NCI-H2227 treated with DMSO at 0.1 percent for 48 hours (cell line): ENCODE results near the gene CSKMT.
"Not testable (repeated sequence)": the region's sequence is repeated elsewhere in the genome, so short reads cannot be mapped to it uniquely, and the experiment has no call there.

ENCODE experiments used
- DNase-seq: peaks from one replicate; lab custom pipeline; 2025; lab: John Stamatoyannopoulos, UW

The CSKMT gene

DNA sequence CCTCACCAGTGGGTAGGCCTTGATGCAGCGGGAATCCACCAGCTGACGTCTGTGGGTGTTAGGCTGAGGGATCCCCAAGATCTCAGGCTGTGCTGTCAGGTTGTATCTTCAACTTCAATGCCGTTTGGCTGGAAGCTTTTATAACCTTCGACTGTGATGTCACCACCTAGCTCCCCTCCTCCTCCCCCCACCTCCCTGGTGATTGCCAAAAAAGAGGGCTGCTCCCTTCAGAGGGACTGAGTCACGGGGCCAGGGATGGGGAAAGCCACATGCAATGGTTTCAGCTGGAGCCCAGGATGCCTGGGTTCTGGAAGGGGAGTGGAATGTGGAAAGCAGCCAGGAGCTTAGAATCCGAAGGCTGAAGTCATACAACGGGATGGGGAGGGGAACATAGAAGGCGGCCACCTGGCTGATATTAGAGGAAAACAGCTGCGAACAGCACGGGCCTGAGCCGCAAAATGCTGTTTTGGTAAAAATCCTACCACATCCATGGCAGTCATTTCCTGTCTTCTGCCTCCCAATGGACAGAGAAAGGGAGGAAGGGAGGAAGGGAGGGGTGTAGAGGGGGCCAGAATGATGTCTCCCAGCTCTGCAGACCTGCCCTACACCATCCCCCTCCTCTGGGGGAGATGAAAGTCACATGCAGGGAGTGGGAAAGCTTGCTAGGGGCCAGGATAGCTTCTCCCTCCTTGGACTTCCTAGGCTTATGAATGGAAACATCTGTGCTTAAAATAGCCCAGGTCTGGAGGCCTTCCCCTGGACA, 24.5 kb downstream of the CSKMT start, which contains the start of gene LRRN4CL:
Gene LRRN4CL, minus strand, starts transcription at position 110 of the 763 bp plus-strand sequence. CDS start 1,022 bp downstream, outside the sequence.
- DNase-seq = no peak

DNA sequence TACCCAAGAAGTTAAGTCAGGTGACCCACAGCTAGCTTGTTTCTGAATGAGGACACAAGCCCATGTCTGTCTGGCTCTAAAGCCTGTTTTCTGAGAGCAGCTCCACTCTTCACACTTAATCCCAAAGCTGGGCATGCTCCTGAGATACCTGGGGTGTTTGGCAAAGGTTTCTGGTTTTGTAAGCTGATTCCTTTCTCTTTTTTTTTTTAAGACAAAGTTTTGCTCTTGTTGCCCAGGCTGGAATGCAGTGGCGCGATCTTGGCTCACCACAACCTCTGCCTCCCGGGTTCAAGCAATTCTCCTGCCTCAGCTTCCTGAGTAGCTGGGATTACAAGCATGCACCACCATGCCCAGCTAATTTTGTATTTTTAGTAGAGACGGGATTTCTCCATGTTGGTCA, 28.5 kb downstream of the CSKMT start:
- not testable (repeated sequence) for DNase-seq

DNA sequence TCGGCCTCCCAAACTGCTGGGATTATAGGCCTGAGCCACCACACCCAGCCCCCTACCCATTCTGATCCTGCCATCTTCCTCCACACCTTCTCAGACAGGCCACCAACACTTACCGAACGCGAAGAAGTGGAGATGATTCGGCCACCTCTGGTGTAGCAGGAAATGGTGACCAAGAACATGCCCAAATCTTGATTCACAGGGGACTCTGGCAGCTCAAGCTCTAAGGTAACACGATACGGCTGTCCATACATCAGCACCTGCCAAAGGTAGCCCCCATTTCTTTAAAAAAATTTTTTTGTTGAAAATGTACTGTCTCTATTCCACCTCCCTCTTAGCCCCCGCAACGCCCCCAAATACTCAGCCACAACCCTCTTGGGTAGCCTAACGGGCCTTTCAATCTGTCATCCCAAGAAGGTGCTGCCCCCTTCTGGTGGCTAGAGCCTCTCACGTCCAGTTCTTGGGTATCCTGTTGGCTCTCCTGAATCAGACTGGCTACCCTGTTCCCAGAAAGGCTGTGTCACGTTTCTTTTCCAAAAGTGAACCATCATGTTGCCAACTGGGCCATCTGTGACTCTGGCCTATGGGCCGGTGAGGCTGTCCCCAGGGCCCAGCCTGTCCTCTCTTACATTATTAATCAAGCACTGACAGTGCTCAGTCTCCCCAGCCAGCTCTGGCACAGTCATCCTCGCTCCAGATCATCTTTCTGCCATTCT, 29.5 kb downstream of the CSKMT start:
- DNase-seq = peak; percentile 30

DNA sequence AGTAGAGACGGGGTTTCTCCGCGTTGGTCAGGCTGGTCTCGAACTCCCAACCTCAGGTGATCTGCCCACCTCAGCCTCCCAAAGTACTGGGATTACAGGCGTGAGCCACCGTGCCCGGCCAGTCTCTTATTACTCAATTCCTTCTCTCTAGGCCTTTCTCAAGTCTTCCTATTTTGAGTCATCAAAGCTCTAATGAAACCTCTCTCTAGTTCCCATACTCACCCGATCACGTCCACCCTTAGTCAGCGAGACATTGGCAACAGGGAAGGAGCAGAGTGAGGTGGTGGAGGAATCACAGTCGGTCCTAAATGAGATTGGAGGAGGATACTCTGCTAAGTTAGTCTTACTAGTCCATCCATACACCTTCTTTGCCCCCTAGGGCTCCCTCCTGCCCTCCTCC, 37.1 kb downstream of the CSKMT start:
- no peak for DNase-seq

DNA sequence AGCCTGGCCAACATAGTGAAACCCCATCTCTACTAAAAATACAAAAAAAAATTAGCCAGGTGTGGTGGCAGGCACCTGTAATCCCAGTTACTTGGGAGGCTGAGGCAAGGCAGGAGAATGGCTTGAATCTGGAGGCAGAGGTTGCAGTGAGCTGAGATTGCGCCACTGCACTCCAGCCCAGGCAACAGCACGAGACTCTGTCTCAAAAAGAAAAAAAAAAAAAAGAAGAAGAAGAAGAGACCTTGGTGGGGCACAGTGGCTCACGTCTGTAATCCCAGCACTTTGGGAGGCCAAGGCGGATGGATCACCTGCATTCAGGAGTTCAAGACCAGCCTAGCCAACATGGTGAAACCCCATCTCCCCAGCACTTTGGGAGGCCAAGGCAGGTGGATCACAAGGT, 38.8 kb downstream of the CSKMT start:
- not testable (repeated sequence) for DNase-seq

DNA sequence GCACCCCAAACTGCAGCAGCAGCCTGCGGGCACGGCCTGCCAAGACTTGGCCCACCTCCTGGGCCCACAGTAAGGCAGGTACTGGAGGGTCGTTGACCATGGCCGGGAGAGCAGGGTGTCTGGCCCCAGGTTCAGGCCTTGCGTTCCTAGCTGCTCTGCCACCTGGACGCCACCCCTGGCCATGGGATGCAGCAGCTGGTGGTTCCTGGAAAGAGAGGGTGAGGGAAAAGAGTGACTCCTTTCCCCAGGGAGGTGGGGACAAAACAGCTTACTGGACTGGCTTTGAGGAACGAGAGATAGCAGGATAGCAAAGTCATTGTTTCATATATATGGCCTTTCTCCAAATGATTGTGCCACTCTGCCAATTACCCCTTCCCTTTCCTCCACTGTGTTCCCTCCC, 40.3 kb downstream of the CSKMT start:
- no peak for DNase-seq

DNA sequence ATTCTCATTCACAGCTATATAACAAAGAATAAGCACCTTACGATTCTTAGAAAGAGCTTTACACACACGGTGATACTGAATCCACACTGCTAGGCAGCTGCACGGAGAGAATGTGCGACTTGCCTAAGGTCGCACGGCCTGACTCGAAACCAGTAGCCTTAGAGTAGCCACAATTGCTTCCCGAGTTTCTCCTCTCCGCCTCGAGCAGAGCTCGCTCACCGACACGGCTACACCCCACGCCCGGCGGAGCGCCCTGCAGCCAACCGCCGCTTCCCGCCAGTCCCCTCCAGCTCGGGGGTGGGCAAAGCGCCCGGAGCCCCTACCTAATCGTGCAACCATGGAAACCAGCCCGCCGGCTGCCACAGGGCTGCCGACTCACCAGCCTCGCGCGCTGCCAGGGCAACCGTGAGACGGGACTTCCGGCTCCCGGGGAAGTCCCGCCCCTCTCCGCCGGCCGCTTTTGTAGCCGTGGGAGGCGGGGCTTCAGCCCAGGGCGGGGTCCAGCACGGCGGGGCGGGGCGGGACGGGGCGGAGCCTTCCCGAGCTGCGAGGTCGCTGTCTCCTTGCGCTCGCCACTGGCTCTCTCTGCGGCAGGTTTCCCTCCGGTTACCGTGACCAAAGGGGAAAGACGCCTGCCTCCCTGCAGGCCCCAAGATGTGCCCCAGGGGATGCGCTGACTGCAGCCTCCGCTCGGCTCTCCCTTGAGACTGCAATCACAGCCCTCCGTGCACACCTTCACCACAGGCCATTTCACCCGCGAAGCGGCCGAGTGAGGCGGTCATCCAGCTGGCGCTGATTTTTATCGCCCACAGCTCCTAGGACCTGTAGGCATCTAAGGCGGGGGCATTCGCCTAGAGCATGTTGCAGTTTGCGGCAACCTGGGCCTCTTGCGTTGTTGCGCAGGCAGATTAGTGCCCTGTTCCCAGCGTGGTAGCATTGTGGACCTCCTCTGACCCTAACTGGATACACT, 41.1 kb downstream of the CSKMT start:
- peak; percentile 95 for DNase-seq

DNA sequence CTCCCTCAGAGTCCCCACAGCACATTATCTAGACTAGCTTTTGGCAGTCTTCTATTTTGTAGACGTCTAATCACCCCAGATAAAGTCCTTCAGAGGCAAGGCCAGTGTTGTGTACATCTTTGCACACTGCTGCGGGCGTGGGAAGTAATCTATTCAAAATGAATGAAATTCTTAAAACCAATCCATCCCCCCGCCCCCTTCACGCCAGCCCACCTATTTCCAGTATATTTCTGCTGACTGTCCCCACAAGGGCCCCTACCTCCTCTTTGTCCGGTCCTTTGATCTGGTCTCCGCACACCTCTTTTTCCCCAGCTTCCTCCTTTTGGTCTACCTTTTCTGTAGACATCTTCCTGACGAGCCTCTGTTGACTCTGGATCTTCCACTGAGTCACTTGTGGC, 41.7 kb downstream of the CSKMT start:
- no peak for DNase-seq

DNA sequence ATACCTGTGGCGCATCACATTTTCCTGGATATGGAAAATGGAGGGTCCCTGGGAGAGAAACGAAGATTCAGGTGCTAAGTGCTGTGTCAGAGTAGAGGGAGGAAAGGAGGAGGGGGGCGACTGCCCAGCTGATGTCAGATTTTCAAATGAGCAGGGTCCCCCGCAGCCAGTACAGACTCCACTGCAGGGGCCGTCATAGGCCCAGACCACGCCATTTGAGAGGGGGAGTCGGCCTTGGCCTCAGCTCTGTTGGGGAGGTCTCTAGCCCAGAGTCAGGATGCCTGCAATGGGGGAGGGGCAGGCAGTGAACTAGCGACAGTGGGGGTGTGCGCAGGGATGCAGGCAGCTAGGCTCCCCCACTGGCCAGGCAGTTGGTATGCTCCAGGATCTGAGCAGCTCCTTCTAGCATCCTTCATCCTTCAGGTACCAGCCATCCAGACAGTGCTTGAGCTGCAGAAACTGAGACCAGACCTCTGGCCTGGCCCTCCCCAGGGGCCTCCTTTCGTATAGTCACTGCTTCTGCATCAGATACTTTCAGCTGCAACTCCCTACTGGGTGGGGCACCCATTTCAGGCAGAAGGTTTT, 42.3 kb downstream of the CSKMT start, which contains the start of the genes BSCL2 and GNG3:
Gene BSCL2, minus strand, starts transcription at position 148 of the 585 bp plus-strand sequence. CDS start 229 bp downstream, outside the sequence.
Gene GNG3, plus strand, starts transcription at position 400 of the 585 bp plus-strand sequence. CDS start 620 bp downstream, outside the sequence.
- DNase-seq = peak; percentile 95

DNA sequence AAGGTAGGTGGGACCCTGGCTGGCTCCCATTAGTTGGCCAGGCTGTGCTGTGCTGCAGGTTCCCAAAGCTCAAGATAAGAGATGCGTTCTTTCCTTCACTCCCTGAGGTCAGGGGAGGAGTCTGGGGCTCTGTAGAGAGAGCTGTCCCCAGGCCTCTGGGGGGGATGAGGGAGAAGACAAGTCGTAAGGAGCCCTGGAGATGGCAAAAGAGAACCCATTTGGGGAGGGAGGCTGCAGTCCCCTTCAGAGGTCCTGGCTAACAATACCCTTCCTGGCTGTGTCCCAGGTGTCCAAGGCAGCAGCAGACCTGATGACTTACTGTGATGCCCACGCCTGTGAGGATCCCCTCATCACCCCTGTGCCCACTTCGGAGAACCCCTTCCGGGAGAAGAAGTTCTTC, 43.3 kb downstream of the CSKMT start:
- DNase-seq = no peak

DNA sequence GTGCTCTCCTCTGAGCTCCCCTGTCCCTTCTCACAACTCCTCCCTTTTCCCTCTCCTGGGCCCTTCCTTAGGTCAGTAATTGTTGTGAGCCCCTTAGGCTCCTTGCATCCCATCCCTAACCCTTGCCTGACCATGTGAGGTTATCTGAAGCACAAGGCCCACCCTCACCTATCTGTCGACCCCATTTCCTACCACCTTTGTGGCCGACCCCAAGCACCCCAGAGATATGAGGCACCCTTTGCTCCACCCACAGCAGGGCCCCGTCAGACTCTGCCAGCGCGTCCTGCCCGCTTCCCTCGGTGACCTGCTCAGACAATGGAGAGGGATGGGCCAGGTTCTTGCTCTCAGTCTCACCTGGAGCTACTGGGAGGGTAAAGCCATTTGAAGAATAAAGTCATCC, 43.7 kb downstream of the CSKMT start:
- peak; percentile 57 for DNase-seq

DNA sequence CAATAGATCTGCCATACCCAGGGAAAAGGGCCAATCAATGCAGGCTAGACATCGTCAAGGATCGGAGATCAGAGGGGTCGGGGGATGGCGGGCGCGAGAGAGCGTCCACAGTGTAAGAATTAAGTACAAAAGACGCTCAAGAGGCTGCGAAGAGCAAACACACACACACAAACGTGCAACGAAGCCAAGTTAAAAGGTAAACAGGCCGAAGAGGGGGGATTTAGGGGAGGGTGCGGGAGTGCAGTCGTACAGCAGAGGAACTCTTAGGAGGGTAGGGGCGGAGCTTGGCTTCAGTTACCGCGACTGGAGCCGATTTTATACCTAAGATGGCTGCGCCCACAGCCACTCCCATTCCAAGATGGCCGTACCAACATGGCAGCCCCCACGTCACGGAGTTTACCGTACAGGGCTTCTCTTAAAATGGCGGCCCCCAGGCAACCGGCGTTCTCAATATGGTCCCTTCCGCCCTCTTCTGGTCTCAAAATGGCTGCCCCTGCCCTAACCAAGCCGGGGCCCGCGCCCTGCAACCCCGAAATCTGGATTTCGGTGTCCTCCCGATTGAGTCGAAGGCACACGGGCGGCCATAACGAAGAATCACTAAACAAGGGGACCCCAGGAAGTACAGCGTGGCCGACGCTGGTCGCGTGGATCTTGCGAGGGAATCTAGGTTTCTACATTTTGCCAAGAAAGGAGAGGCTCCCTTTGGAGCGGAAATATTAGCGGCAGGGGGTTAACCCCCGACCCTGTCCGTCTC, 44.3 kb downstream of the CSKMT start:
- peak; percentile 98 for DNase-seq

DNA sequence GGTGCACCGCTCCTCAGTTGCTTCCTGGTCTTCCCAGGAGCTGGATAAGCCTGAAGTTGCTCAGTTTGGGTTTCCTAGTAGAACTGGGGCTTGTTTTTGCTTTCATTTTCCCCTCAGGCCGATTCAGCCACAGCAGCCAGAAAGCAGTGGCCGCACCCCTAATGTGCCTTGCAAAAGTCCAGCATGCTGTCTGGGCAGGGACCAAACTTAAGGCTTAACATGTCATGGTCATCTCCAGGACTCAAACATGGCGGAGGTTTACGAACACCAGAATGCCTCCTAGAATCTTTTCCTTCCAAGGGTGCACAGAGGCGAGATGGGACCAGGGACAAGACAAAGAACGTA, 44.9 kb downstream of the CSKMT start:
- no peak for DNase-seq

DNA sequence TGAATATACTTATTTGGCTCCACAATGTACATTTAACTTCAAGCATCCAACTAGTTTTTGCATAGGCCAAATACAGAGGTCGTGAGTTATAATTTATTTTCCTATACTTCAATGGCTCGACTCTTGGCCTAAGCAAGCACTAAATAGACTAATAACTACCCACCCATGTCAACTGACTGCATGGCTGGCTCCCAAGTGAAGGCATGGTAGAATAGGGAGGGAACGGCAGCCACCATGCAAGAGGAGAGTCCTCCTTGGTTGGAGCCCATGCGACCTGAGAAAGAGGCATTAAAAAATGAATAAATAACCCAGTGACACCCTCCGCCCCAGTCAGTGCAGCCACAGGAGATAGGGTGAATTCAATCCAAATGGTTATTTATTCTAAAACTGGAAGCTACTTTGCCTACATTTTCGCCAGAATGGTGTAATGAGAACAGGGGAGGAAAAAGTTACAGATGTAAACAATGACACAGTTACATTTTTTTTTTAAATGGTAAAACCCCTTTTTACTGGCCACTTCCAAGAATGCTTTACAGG, 47.2 kb downstream of the CSKMT start:
- no peak for DNase-seq

DNA sequence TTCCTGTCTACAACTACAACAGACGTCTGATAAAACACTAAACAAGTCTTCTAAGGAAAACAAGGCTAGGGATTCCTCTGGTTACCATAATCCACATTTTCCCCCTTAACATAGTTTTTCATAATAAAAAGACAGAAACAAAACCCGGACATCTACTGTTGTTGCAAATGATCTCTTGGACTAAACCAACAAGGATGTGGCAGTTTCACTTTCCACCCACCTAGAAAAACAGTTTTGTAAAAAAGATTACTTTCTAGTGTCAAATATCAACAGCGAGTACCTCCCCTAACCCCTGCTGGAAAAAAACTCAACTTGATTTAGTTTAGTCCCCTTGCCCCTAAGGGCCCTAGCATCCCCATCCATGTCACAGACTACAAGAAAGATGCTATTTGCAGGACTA, 47.7 kb downstream of the CSKMT start:
- DNase-seq = no peak

DNA sequence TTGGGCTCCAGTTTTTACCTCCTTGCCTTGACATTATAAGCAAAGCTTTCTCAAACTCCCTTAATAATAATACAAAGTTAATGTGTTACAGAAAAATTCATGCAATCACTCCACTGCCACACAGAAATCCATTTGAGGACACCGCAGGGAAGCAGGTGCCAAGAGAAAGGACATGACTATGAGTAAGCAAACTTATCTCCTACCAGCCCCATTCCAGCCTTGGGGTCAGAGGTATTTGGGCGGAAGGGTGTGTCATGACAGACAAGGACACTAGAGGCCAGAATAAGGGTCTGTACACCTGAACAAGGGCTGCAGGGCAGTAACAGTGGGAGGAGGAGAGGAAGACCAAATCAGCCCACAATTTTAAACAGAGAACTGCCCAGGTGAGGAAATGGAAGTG, 48.2 kb downstream of the CSKMT start:
- DNase-seq = no peak

DNA sequence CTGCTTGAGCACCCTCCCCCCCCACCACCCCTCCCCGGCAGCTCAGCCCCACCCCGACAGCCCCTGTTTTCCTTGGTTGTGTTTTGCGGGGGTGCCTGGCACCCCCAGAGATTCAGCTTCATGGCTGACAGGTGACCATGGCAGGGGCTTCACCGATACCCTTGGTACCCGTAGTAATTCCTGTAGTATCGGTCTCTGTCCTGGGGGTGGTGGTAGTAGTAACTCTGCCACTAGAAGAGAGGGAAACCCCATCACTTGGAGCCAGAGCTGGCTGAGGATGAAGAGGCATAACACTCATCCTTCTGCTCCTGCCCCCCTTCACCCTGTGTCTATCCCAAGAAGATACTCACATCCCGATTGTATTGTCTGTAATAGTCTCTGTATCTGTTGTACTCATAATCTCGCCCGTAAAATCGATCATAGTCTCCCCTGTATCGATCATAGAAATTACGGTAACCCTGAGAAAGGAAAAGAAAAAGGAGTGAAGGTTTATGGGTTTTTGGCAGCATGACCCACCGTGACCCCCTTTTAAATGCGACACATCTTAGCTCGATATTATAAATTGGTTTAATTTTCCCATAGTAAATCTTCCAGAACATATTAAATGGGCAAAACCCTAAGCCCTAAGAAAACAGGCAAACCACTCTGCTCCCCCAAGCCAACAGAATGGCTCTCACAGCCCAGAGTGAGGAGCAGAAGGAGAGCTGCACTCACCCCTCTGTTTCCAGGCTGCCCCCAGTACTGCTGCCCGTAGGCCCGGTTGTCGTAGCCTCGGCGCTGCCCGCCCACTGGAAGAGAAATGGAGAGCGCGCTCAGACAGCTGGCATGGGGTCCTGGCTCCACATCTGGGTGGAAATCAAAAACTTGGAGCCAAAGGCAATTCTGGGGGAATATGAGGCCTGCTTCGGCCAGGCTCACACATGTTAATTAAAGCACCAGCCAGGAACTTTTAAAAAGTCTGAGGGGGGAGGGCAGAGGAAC, 50.3 kb downstream of the CSKMT start:
- no peak for DNase-seq

DNA sequence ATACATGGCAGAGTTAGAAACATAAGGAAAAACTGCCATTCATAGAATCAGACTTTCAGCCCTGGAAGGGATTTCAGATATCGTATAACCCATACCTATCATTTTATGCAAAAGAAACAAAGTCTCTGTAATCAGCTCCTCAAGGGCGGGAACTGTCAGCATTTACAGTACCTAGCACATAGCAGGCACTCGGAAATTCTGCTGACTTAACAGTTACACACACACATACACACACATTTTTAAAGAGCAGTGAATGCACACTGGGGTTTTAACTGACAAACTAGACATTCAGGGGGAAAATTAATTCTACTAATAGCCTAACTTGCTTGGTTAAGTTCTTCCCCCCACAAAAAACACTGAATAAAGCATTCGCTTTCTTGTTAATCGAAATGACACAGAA, 51.1 kb downstream of the CSKMT start:
- DNase-seq = no peak

DNA sequence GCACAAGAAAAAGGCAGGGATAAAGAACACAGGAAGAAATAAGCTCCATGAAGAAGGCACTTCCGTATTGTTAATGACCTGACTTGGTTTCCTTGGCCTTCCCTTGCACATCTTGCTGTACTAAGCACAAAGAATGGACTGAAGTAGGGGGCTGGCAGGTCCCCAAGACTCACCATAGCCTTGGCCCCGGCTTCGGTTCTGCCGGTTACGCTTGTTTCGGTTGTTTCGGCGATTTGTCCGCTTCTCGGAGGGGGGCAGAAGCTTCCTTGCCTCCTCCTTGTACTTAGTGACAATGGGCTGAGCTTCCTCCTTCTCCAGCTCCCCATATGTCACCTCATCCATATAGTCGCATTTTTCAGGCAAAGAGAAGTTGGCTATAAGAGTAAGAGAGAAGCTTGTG, 51.7 kb downstream of the CSKMT start:
- no peak for DNase-seq
